IMR-90 (cell line): ENCODE results near the gene NRAS. TPM values are rescaled to one million over a fixed set of nuclear protein-coding genes. Genes with fewer than 3 reads are reported as not detected.

Source experiments
- BHLHE40 ChIP-seq: fragments of 150-350 bp; IDR thresholded peaks from 2 replicates; pipeline ENCODE4 v1.6.1; 2016; ENCODE audit warnings: mild to moderate bottlenecking, low read depth, low read length
- FOS ChIP-seq: fragments of 150-350 bp; IDR thresholded peaks from 2 replicates; pipeline ENCODE4 v1.6.1; 2016; ENCODE audit warnings: low read depth, low read length
- POLR2A ChIP-seq: IDR thresholded peaks from 2 replicates; pipeline ENCODE4 v1.6.1; 2012; ENCODE audit warnings: mild to moderate bottlenecking, low read depth, low read length
- polyA plus RNA-seq, 3 experiments: library from polyadenylated mRNA; depleted of rRNA; stranded (reverse); fragments of >200 nt; gene quantifications; 2 replicates each; pipeline ENCODE4 v1.2.3, GENCODE V29; 2012; ENCODE audit warnings: low replicate concordance in 1 of 3
- total RNA-seq: library from RNA; depleted of rRNA; stranded (reverse); fragments of >200 nt; gene quantifications from 2 replicates; pipeline ENCODE4 v1.2.3, GENCODE V29; 2012
- TF ChIP-seq, protein P1 (sequence below): conservative IDR thresholded peaks from 2 replicates; pipeline ENCODE4 v1.5.1; 2012; ENCODE audit warnings: mild to moderate bottlenecking, low read depth, low read length, improper control_type of control experiment

NRAS gene
- total and polyA plus RNA-seq, 2 of the 4 experiments (the other 2 are of a cell fraction): 27.4 to 85.9 TPM

DNA sequence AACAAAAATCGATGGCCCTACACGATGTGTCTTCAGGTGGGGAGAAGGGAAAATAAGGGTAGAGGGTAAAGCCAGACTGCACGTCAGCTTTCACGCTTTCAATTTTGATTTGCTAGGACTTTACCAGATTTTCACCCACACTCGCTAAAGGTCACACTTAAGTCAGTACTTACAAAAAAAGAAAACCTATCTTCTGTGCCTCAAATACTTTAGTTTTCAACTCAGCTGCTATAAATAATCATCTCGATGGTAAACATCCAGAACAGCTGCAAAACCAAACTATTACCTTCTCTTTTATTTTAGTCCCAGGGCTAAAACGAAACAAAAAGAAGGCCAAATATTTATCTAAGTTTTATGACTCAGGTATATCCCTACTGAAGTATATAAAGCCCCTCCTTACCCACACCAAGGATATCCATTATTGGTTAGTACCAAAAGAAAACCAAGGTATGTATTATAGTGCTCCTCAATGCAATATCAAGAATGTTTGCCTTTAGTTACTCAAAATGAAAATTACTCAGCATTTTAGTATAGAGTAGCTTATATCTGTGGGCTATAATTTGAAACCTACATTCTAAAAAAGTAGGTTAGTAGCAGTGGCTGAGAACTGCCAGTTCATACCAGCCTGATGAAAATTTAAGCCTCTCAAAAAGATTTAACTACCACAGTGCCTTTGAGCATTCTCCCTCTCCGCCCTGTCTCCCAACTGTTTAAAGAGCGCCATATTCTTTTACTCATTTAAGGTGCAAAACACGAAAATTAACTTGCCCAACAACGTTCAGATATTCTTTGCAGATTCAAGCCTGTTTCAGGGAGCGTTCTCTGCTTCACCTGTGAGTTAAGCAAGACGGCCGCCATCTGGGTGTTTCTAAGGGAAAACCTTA lies 39.7 kb upstream of the NRAS start (continued):
- TF ChIP-seq, protein P1, sequence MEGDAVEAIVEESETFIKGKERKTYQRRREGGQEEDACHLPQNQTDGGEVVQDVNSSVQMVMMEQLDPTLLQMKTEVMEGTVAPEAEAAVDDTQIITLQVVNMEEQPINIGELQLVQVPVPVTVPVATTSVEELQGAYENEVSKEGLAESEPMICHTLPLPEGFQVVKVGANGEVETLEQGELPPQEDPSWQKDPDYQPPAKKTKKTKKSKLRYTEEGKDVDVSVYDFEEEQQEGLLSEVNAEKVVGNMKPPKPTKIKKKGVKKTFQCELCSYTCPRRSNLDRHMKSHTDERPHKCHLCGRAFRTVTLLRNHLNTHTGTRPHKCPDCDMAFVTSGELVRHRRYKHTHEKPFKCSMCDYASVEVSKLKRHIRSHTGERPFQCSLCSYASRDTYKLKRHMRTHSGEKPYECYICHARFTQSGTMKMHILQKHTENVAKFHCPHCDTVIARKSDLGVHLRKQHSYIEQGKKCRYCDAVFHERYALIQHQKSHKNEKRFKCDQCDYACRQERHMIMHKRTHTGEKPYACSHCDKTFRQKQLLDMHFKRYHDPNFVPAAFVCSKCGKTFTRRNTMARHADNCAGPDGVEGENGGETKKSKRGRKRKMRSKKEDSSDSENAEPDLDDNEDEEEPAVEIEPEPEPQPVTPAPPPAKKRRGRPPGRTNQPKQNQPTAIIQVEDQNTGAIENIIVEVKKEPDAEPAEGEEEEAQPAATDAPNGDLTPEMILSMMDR: no peak
- no peak for TF ChIP-seq BHLHE40
- no peak for TF ChIP-seq POLR2A
- no peak for TF ChIP-seq FOS
